ENCODE measurements around the gene CD4.
A peak's percentile ranks its signal among the peaks of the same experiment; 100 is the strongest.

Gene CD4

GRCh38 chr12:6828781-6829535 lies 39.6 kb downstream of the CD4 start:
- DNase-seq (ENCODE audit: low spot score), result peak; percentile 85

- peak; percentile 82 for DNase-seq (ENCODE audit: low spot score)
These were observed 40.4 kb downstream of the CD4 start for GRCh38 chr12:6829536-6830220.

- no peak for DNase-seq (ENCODE audit: low spot score)
These were observed 41.1 kb downstream of the CD4 start for GRCh38 chr12:6830286-6830890.

GRCh38 chr12:6830999-6831398 lies 41.7 kb downstream of the CD4 start:
- no peak for DNase-seq (ENCODE audit: low spot score)

GRCh38 chr12:6831450-6831995 lies 42.2 kb downstream of the CD4 start:
- DNase-seq (ENCODE audit: low spot score), result no peak

- no peak for DNase-seq (ENCODE audit: low spot score)
These were observed 42.8 kb downstream of the CD4 start for GRCh38 chr12:6832125-6832524.

- peak; percentile 45 for DNase-seq (ENCODE audit: low spot score)
These were observed 44.0 kb downstream of the CD4 start for GRCh38 chr12:6833189-6833890.

- DNase-seq (ENCODE audit: low spot score), result no peak
These were observed 44.9 kb downstream of the CD4 start for GRCh38 chr12:6834254-6834653.

GRCh38 chr12:6834873-6835272 lies 45.5 kb downstream of the CD4 start:
- DNase-seq (ENCODE audit: low spot score), result no peak

GRCh38 chr12:6836851-6837250 lies 47.5 kb downstream of the CD4 start:
- DNase-seq (ENCODE audit: low spot score), result no peak

- DNase-seq (ENCODE audit: low spot score), result no peak
These were observed 48.2 kb downstream of the CD4 start for GRCh38 chr12:6837370-6838060.

GRCh38 chr12:6838854-6839253 lies 49.5 kb downstream of the CD4 start:
- no peak for DNase-seq (ENCODE audit: low spot score)

GRCh38 chr12:6839482-6840201 lies 50.3 kb downstream of the CD4 start:
- DNase-seq (ENCODE audit: low spot score), result no peak

- DNase-seq (ENCODE audit: low spot score), result no peak
These were observed 51.0 kb downstream of the CD4 start for GRCh38 chr12:6840330-6840729.

- no peak for DNase-seq (ENCODE audit: low spot score)
These were observed 51.6 kb downstream of the CD4 start, which contains the start of gene GNB3 for GRCh38 chr12:6840761-6841515. GNB3 (plus strand) TSS chr12:6840925; CDS start chr12:6841288, 363 bp downstream.

- DNase-seq (ENCODE audit: low spot score), result no peak
These were observed 52.7 kb downstream of the CD4 start for GRCh38 chr12:6842075-6842474.

- no peak for DNase-seq (ENCODE audit: low spot score)
These were observed 54.0 kb downstream of the CD4 start for GRCh38 chr12:6843118-6843902.

- no peak for DNase-seq (ENCODE audit: low spot score)
These were observed 56.1 kb downstream of the CD4 start for GRCh38 chr12:6845395-6845794.

- DNase-seq (ENCODE audit: low spot score), result no peak
These were observed 57.1 kb downstream of the CD4 start for GRCh38 chr12:6846316-6846869.

Measured in hepatic stellate cell (primary cell).